DND-41 (cell line): ENCODE results near the gene HRH1.

ENCODE experiments used
- CTCF ChIP-seq: IDR thresholded peaks from 2 replicates; pipeline ENCODE4 v1.5.1; 2012; ENCODE audit warnings: borderline replicate concordance, low read length, moderate library complexity, mild to moderate bottlenecking; ENCODE audit not compliant: poor library complexity, severe bottlenecking; ENCODE audit errors: extremely low read depth
- EZH2 ChIP-seq: IDR thresholded peaks from 3 replicates; pipeline ENCODE4 v1.6.1; 2012; ENCODE audit warnings: borderline replicate concordance, low read depth, mild to moderate bottlenecking, moderate library complexity, low read length, inconsistent platforms; ENCODE audit not compliant: severe bottlenecking

DNA sequence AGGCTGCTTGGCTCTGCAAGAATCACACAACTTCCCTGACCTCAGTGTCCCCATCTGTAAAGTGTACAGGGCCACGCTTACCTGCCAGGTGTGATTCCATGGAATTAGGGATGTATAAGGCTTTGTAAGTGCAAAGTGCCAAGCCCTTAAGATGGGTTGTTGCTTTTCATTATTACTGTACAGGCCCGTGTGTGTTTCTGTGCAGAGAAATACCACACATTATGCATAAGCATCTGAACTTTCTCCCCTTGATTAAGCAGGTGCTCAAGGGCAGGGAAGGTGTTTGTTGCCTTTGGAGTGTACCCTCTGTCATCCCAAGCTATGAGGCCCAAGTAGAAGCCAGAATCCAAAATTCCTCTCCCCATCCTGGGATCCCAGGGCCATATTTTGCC is 13.6 kb upstream of the HRH1 start:
- TF ChIP-seq CTCF (no peak), EZH2 (no peak)
